LNCAP (cell line): Measurements from ENCODE around the gene SAMSN1.

Source experiments
- CTCF ChIP-seq: fragments of 450-650 bp; IDR thresholded peaks from 2 replicates; pipeline ENCODE4 v1.5.1; 2017; ENCODE audit warnings: mild to moderate bottlenecking

Gene SAMSN1

GRCh38 chr21:14435423-14435822, 110.7 kb downstream of the SAMSN1 start:
- no peak for TF ChIP-seq CTCF
